ENCODE measurements around the gene ZNF611. TPM values are rescaled to one million over a fixed set of nuclear protein-coding genes. Genes with fewer than 3 reads are reported as not detected.
"Not testable (repeated sequence)": the region's sequence is repeated elsewhere in the genome, so short reads cannot be mapped to it uniquely, and the experiment has no call there.

The ZNF611 gene
- polyA plus RNA-seq, 1 of the 3 experiments (the other 2 are of a cell fraction): 2.6 TPM

DNA sequence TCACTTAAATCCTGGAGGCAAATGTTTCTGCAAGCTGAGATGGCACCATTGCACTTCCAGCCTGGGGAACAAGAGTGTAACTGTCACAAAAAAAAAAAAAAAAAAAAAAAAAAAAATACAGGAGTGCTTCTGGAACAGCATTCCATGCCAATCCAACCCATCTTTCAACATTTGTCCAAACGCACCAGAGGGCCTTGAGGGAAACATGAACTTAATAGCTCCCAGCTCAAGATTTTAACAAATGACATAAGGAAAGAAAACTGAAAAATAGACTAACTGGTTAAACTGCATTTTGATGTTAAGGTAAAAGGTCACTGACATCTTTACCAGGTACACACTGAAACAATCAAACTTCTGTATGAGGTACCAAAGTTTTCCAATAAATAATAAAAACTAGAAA lies 49.0 kb downstream of the ZNF611 start:
- no peaks in the 10 kb centered on the region for H3K9me3 ChIP-seq
- DNase-seq: no peak
- H3K9ac ChIP-seq: no peak overlapping the region
- POLR2A ChIA-PET: no interaction called here
- CTCF ChIA-PET: no interaction called here
- no peaks in the 10 kb centered on the region for H3K9me2 ChIP-seq
- peaks cover 76% of the 10 kb centered on the region for H3K79me2 ChIP-seq (ENCODE audit: insufficient read depth)
- peaks cover 0 to 2% of the 10 kb centered on the region in 2 experiments; a peak in 1 of 4 replicates for H3K4me1 ChIP-seq (ENCODE audit: control insufficient read depth in 1 of 2, insufficient read depth in 2 of 2, low read depth in 1 of 2, low read length in 1 of 2)
- no peak overlapping the region for H2AFZ ChIP-seq (ENCODE audit: low read depth)
- peaks cover 0 to 5% of the 10 kb centered on the region in 2 experiments for H3K36me3 ChIP-seq (replicated peaks in 1 of 2; ENCODE audit: control insufficient read depth in 1 of 2, insufficient read depth in 2 of 2, low read length in 1 of 2)
- H4K20me1 ChIP-seq (ENCODE audit: insufficient read depth): no peaks in the 10 kb centered on the region
- no peaks in the 10 kb centered on the region for H3K27me3 ChIP-seq (ENCODE audit: insufficient read depth)
- no peak overlapping the region for H3K4me2 ChIP-seq
- TF ChIP-seq MEF2A (IDR thresholded peaks at IDR 0.05; ENCODE audit: borderline replicate concordance, low read depth): no peak
- TF ChIP-seq, protein P1, sequence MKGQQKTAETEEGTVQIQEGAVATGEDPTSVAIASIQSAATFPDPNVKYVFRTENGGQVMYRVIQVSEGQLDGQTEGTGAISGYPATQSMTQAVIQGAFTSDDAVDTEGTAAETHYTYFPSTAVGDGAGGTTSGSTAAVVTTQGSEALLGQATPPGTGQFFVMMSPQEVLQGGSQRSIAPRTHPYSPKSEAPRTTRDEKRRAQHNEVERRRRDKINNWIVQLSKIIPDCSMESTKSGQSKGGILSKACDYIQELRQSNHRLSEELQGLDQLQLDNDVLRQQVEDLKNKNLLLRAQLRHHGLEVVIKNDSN (IDR thresholded peaks at IDR 0.05; ENCODE audit: borderline replicate concordance, low read depth): no peak
- no peak for TF ChIP-seq ELF1 (IDR thresholded peaks at IDR 0.05)
- no peak for TF ChIP-seq GATA2 (CRISPR knock-in tag; IDR thresholded peaks at IDR 0.05)
- no peak for TF ChIP-seq RXRA (IDR thresholded peaks at IDR 0.05; ENCODE audit: borderline replicate concordance, low read depth)
- no peak for TF ChIP-seq SMC3 (IDR thresholded peaks at IDR 0.05; ENCODE audit: low read depth, low read length)
- TF ChIP-seq, protein P2, sequence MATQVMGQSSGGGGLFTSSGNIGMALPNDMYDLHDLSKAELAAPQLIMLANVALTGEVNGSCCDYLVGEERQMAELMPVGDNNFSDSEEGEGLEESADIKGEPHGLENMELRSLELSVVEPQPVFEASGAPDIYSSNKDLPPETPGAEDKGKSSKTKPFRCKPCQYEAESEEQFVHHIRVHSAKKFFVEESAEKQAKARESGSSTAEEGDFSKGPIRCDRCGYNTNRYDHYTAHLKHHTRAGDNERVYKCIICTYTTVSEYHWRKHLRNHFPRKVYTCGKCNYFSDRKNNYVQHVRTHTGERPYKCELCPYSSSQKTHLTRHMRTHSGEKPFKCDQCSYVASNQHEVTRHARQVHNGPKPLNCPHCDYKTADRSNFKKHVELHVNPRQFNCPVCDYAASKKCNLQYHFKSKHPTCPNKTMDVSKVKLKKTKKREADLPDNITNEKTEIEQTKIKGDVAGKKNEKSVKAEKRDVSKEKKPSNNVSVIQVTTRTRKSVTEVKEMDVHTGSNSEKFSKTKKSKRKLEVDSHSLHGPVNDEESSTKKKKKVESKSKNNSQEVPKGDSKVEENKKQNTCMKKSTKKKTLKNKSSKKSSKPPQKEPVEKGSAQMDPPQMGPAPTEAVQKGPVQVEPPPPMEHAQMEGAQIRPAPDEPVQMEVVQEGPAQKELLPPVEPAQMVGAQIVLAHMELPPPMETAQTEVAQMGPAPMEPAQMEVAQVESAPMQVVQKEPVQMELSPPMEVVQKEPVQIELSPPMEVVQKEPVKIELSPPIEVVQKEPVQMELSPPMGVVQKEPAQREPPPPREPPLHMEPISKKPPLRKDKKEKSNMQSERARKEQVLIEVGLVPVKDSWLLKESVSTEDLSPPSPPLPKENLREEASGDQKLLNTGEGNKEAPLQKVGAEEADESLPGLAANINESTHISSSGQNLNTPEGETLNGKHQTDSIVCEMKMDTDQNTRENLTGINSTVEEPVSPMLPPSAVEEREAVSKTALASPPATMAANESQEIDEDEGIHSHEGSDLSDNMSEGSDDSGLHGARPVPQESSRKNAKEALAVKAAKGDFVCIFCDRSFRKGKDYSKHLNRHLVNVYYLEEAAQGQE (IDR thresholded peaks at IDR 0.05; ENCODE audit: low read depth, low read length): no peak
- no peak for TF ChIP-seq NFIC (IDR thresholded peaks at IDR 0.05; ENCODE audit: borderline replicate concordance)
- WGBS (ENCODE audit: low lambda C conversion rate): 82% methylated on average over 1 of the region's 1 CpG
- H3K27ac ChIP-seq (ENCODE audit: low read depth in 2 of 2, low read length in 1 of 2): no peak overlapping the region
- H3K4me3 ChIP-seq (ENCODE audit: low read depth in 2 of 2, low read length in 1 of 2): no peak overlapping the region
- H3F3A ChIP-seq (replicated peaks; ENCODE audit: insufficient read depth): peaks cover 9% of the 10 kb centered on the region

DNA sequence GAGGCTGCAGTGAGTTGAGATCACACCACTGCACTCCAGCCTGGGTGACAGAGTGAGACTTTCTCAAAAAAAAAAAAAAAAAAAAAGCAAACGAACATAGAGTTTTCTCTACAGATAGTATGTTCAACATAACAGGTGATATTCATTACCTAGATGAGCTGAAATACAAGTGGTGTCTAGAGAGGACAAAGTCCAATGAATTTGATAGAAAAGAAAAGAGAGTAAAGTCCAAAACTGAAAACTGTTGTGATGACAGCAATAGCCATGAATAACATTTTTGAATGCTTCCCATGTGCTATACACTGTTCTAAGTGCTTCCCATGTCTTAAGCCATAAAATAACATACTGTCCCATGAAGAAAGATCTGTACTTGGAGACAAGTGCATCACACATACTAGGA lies 53.6 kb downstream of the ZNF611 start:
- H3K4me2 ChIP-seq; H3K27me3 ChIP-seq (ENCODE audit: insufficient read depth); H3K27ac ChIP-seq (ENCODE audit: low read depth in 2 of 2, low read length in 1 of 2); H3K9me2 ChIP-seq; DNase-seq; H3K36me3 ChIP-seq (replicated peaks in 1 of 2; ENCODE audit: control insufficient read depth in 1 of 2, insufficient read depth in 2 of 2, low read length in 1 of 2); H4K20me1 ChIP-seq (ENCODE audit: insufficient read depth); H3K4me1 ChIP-seq (ENCODE audit: control insufficient read depth in 1 of 2, insufficient read depth in 2 of 2, low read depth in 1 of 2, low read length in 1 of 2); H3K4me3 ChIP-seq (ENCODE audit: low read depth in 2 of 2, low read length in 1 of 2); H2AFZ ChIP-seq (ENCODE audit: low read depth); H3K9ac ChIP-seq; H3K9me3 ChIP-seq; H3F3A ChIP-seq (replicated peaks; ENCODE audit: insufficient read depth); POLR2A ChIA-PET: not testable (repeated sequence)
- WGBS (ENCODE audit: low lambda C conversion rate): 46% methylated on average over 1 of the region's 1 CpG
- peaks cover 76% of the 10 kb centered on the region for H3K79me2 ChIP-seq (ENCODE audit: insufficient read depth)
- CTCF ChIA-PET: interaction anchor here (0.9 kb wide), 1 partner anchor 9 kb away, joined by 3 read pairs; no protein-coding TSS in a partner anchor

Data from SK-N-SH (cell line).